CD4-positive, alpha-beta T cell treated with Interleukin-1 beta for 1 hour (primary cell): ENCODE data around the gene CCT7.
"Not testable (repeated sequence)": the region's sequence is repeated elsewhere in the genome, so short reads cannot be mapped to it uniquely, and the experiment has no call there.

Source experiments
- DNase-seq, 2 donors: peaks; one replicate each; pipeline ENCODE4 v3.0.0-alpha.2; 2020 to 2022

The CCT7 gene

DNA sequence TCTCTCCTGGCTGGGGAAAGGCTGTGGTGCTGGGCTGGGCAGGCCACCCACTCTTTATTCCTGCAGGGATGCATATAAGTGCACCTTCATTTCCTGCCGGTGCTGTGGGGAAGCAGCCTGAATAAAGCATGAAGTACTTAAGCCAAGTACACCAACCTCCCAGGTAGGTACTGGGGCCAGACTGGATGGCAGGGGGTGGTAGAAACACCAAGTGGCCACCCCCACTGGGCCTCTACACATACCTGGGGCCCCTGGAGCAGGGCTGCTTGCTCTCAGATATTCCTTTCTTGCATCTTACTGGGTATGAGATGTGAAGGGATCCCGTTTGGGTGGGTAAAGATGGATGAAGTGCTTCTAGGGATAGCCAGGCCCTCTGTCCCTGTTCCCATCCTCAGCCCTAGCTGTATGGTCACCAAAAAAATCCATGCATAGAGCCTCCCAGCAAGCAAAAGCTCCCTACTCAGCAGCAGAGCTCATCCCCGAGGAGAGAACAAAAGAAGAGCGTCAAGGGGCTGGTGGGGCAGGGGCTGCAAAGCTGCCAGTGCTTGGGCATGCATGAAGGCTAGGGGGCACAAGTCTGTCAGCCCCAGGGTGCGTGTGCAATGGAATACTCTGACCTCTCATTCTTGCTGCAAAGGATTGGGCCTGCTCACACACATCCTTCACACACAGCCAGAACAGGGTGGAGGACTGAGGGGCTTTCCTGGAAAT lies 22.0 kb downstream of the CCT7 start:
- DNase-seq = no peak

- DNase-seq = no peak
Measured at GRCh38 chr2:73256618-73256922, 22.5 kb downstream of the CCT7 start.

DNA sequence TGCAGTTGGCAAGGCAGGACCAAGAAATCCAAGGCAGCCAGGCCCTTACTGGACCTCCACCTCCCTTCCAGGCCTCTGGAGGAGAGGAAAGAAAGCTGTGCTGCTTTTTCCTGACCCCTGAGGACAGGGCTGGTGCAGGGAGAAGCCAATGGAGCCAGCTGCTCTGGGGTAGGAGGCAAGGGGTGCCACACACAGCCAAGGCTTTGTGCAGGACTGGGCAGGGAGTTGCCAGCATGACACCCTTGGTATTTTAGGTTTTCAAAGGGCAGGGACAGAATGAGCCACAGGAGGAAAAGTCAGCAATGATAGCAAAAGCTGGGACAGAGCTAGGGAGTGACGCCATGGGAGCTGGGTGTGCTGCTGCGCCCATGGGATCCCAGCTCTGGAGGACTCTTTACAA lies 22.9 kb downstream of the CCT7 start:
- DNase-seq = no peak

DNA sequence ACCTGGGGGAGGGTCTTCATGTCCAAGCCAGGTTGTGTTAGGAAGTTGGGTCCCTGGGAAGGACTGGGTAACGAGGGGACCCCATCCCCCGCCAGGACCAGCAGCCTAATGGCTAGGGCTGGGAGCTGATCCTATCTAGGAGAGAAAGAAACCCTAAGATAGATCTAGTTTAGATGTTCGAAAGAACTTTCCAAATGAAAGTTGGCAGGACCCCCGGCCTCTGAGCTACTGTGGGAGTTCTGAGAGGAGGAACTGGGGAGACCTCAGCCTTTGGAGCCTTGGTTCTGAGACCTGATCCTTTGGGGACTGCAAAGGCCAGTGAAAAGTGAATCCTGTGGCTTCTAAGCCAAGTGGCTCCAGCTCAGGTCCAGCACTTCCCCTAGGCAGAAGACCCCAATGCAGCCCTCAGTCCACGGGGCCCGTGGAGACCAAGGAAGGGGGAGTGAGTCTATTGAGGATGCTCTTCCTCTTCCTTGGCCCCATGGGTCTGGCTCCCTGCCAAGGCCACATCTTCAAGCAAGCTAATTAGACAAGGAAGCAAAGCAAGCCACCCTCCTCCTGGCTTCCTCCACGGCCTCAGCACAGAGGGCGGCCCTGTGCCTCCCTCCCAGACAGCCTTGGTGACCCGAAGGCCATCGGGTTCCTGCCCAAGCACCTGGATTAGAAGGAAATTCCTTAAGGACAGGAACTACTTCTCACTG lies 23.5 kb downstream of the CCT7 start:
- peak in 1 of 2 donors; percentile 35 for DNase-seq

GRCh38 chr2:73258186-73258912 lies 24.2 kb downstream of the CCT7 start:
- no peak for DNase-seq

- DNase-seq = no peak
Measured at GRCh38 chr2:73258913-73259215, 24.8 kb downstream of the CCT7 start.

DNA sequence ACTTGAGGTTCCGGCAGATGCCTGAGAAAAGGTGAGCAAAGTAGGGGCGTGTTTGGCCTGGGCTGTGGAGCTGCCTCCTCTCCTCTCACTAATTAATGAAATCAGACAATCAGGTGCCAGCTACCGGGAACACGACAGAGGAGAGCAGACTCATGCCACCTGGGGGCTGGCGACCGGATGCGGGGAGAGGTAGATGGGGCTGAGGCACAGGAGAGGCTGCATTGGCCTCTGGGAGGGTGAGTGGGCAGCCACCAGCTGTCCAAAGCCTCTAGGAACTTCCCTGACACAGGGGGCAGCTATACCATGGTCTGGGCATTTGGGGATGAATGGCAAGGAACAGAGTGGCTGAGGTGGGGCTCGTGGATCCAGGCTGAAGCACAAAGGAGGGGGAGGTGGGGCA lies 25.2 kb downstream of the CCT7 start:
- DNase-seq = no peak

- no peak for DNase-seq
Measured at GRCh38 chr2:73259704-73260337, 25.7 kb downstream of the CCT7 start.

DNA sequence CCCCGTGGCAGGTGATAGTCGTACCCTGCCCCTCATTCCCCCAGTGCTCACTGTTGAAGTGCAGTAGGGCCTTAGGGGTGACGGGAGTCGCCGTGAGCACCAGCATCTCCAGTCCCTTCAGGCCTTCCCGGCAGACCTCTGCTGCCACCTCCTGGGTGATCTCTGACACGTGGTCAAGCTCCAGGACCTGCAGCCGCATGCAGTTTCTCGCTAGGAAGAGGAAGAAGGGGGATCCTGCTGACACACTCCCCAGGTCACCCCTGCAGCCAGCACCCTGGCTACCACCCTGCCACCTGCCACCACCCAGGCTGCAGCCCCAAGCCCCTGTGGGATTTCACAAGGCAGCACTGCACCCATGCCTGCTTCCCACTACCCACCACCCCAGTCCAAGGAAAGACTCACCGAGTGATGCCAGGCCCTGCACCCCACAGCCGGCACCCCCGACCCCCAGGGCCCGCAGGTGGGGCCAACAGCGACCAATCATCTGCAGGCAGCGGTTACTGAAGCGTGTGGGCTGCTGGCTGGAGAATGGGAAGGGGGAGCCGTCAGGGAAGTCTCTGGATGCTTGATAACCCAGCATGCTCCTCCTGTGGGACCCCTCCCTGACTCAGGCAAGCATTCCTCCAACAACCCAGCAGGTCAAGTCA lies 26.4 kb downstream of the CCT7 start:
- no peak for DNase-seq

DNA sequence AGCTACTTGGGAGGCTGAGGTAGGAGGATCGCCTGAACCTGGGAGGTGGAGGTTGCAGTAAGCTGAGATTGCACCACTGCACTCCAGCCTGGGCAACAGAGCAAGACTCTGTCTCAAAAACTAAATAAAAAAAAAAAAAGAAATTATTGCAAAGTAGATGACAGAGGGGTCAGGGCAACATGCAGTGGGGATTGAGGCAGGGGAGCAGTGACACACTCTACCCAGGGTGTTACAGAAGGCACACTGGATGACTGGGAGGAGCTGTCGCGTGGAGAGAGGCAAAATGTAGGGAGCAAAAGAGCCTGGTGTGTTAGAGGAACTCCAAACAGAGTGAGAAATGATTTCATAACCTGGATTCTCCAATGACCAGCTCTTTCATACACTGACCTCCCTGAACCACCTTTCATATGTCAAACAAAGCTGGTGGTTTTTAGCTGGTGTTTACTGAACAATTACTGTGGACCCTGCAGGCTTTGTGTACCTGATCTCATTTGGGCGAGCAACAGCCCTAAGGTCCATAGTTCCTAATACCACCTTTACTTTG lies 28.1 kb downstream of the CCT7 start:
- DNase-seq = no peak

DNA sequence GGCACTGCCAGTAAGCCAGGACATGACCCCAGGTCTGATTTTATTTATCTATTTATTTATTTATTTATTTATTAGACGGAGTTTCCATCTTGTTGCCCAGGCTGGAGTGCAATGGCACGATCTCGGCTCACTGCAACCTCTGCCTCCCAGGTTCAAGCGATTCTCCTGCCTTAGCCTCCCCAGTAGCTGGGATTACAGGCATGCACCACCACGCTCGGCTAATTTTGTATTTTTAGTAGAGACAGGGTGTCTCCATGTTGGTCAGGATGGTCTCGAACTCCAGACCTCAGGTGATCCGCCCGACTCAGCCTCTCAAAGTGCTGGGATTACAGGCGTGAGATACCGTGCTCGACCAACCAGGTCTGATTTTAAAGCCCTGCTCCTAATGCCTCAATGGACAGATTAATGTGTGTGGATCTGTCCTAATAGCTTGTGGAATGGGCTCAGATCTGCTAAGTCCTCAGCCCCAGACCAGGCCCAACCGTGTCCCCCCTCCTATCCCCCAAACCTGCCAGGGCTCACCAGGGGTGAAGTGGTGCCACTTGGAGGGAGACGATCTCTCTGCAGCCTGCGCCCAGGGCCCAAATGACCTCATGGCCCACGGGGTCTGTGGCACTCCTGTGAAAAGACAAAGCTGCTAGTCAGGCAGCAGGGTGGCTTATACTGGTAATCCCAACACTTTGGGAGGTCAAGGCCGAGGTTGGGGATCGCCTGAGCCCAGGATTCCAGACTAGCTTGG lies 28.8 kb downstream of the CCT7 start:
- not testable (repeated sequence) for DNase-seq

DNA sequence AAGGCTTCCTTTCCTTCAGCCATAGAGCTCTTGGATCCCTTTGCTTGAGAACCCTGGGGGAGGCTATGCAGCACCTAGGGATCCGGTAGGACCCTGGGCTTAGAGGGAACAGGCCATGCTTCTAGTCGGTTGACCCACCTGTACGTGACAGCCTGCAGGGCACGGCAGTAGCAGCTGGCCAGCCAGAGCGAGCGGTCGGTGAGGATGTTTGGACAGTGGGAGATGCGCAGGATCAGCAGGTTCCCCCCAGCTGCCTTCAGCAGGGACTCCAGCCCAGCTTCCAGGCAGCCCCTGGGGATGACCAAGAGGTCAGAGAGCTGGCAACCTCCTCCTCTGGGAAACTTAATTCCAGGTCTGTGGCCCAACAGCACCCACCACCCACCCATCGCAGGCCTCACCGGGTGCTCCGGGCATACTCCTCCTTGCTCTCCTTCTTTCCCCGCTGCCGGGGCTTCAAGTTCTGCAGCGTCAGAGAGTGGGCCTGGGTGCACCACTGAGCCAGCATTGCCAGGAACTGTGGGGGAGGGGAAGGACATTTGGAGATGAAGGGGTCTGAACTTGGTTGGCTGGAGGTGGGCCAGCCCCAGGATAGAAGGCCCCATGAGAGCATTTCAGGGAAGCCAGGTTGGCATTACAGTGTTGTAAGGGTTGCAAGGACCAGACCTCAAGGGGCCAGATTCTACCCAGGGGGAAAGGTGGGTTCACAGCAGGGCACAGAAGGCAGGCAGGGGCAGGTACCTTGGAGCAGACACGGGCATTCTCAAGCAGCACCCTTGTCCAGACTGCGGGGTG lies 29.6 kb downstream of the CCT7 start:
- DNase-seq = no peak

DNA sequence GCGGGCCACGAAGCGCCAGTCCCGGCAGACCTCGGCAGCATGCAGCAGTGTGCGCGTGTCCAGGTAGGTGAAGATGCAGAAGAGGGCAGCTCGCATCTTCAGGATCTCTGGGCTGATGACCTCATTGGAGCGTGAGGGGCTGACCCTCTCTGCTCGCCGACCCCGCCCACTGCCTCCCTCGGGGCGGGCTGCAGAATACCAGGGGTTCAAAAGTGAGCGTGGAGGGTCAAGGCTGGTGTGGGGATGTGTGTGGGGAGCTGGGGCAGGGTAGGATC lies 30.2 kb downstream of the CCT7 start:
- DNase-seq = no peak

DNA sequence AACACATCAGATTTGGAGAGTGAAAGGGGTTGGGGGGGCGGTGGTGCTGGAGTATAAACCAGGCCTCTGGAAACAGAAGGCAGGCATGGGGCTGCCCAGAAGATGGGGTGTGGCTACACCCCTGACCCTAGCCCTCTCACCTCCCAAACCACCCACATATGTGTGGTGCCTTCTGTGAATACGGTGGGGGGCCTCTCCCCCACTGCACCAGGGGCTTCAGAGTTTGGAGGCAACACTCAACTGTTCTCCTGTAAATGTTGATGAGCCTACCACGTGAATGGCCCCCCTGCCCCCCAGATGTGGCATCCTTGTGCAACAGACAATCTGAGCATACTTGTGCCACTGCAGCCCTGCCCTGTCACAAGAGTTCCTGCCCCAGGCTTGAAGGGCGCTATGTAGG lies 30.7 kb downstream of the CCT7 start:
- DNase-seq = no peak

- no peak for DNase-seq
Measured at GRCh38 chr2:73265298-73266060, 31.4 kb downstream of the CCT7 start.

- DNase-seq = no peak
Measured at GRCh38 chr2:73266061-73266901, 32.2 kb downstream of the CCT7 start.

- DNase-seq = no peak
Measured at GRCh38 chr2:73267008-73267407, 32.9 kb downstream of the CCT7 start.

DNA sequence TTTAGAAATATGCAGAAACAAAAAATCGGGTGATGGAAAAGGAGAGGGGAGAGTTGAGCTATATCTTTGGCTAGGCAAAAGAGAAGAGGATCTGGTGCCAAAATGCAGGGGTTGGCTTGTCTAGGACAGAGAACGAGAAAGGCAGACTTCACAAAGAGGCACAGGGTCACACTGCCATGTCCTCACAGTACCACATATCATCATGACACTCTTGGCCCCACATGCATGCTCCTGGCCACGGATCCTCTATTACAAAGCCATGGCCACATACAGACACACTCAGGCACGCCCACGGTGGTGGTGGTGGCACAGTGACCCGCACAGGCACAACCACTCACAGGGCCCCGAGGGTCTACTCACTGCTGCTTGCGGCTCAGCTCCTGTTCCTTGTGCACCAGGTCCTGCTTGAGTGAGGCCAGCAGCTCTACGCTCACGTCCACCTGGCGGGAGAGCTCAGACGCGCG lies 34.3 kb downstream of the CCT7 start:
- no peak for DNase-seq

DNA sequence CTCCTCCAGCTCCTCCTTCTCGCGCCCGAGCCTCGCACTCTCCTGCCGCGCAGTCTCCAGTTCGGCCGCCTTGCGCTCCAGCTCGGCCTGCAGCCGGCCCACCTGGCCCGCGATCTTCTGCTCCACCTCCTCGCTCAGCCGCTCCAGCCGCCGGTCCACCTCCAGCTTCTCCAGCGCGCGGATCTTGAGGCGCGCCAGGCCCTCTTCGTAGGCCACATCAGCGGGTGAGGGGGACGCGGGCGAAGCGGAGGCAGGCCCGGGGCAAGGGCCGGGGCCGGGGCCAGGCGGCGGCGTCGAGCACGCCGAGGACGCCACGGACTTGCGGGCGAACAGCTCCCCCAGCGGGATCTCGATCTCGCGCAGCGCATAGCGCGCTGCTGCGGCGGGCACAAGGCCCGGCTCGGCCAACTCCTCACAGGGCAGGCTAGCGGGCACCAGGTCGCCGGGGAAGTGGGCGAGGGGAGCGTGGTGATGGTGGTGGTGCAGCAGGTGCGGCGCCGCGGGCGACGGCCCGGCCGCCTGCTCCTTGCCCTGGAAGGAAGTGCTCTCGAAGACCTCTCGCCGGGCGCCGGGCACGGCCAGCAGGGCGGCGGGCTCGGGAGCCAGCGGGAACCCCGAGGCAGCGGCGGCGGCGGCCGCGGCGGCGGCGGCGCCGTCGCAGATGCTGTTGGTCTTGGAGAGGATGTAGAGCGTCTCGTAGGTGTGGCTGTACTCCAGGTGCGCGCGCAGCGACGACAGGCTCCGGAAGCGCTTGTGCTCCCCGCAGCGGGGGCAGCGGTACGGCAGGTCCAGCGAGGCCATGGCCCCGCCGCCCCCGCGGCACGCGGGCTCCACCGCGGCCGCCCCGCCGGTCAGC lies 35.0 kb downstream of the CCT7 start:
- peak; percentile 85 to 86 for DNase-seq
